ENCODE data around the gene ZNF474. TPM values are rescaled to one million over a fixed set of nuclear protein-coding genes. Genes with fewer than 3 reads are reported as not detected.
A peak's percentile ranks its signal among the peaks of the same experiment; 100 is the strongest.

The ZNF474 gene
- total RNA-seq, 1 donor: 0.09 TPM

GRCh38 chr5:122195802-122196394, 66.6 kb downstream of the ZNF474 start:
- TF ChIP-seq, protein P1, sequence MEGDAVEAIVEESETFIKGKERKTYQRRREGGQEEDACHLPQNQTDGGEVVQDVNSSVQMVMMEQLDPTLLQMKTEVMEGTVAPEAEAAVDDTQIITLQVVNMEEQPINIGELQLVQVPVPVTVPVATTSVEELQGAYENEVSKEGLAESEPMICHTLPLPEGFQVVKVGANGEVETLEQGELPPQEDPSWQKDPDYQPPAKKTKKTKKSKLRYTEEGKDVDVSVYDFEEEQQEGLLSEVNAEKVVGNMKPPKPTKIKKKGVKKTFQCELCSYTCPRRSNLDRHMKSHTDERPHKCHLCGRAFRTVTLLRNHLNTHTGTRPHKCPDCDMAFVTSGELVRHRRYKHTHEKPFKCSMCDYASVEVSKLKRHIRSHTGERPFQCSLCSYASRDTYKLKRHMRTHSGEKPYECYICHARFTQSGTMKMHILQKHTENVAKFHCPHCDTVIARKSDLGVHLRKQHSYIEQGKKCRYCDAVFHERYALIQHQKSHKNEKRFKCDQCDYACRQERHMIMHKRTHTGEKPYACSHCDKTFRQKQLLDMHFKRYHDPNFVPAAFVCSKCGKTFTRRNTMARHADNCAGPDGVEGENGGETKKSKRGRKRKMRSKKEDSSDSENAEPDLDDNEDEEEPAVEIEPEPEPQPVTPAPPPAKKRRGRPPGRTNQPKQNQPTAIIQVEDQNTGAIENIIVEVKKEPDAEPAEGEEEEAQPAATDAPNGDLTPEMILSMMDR (IDR thresholded peaks at IDR 0.05; ENCODE audit: insufficient read depth, low read length): peak; percentile 81
- no peak overlapping the region for H3K4me3 ChIP-seq (ENCODE audit: low read depth, low read length)
- DNase-seq (ENCODE audit: low read depth): peak; percentile 74

GRCh38 chr5:122199146-122199545, 69.8 kb downstream of the ZNF474 start:
- H3K4me3 ChIP-seq (ENCODE audit: low read depth, low read length): no peak overlapping the region
- TF ChIP-seq, protein P1 (IDR thresholded peaks at IDR 0.05; ENCODE audit: insufficient read depth, low read length): no peak
- DNase-seq (ENCODE audit: low read depth): no peak

DNA sequence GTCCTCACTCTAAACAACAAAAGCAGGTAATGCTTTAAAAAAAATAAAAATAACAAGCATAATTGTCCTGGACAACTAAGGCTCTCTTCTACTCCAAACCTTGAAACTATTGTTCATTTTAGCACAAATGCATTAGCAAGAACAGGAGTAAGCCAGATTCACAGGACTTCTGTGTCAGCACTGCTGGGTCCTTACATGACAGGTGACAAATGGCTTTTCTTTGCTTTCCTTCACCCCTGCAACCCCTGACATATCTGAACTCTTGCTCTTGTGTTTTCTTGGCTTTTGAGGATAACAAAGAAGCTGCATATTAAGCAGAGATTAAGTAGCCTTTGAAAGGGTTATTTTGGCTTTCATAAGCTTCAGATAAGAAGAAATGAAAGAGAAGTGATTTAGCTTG, 71.1 kb downstream of the ZNF474 start:
- DNase-seq (ENCODE audit: low read depth): no peak
- TF ChIP-seq, protein P1 (IDR thresholded peaks at IDR 0.05; ENCODE audit: insufficient read depth, low read length): no peak
- H3K4me3 ChIP-seq (ENCODE audit: low read depth, low read length): no peak overlapping the region

- no peak overlapping the region for H3K4me3 ChIP-seq (ENCODE audit: low read depth, low read length)
- TF ChIP-seq, protein P1 (IDR thresholded peaks at IDR 0.05; ENCODE audit: insufficient read depth, low read length): no peak
- no peak for DNase-seq (ENCODE audit: low read depth)
These were observed 71.5 kb downstream of the ZNF474 start for GRCh38 chr5:122200865-122201264.

GRCh38 chr5:122201365-122201764, 72.0 kb downstream of the ZNF474 start:
- DNase-seq (ENCODE audit: low read depth): no peak
- H3K4me3 ChIP-seq (ENCODE audit: low read depth, low read length): no peak overlapping the region
- TF ChIP-seq, protein P1 (IDR thresholded peaks at IDR 0.05; ENCODE audit: insufficient read depth, low read length): no peak

GRCh38 chr5:122202952-122203351, 73.6 kb downstream of the ZNF474 start:
- TF ChIP-seq, protein P1 (IDR thresholded peaks at IDR 0.05; ENCODE audit: insufficient read depth, low read length): no peak
- H3K4me3 ChIP-seq (ENCODE audit: low read depth, low read length): no peak overlapping the region
- no peak for DNase-seq (ENCODE audit: low read depth)

Other genes with a start within 250 kb of the ZNF474 start
- 14.8 and 22.0 TPM in 2 replicates for gene SRFBP1, start 167.6 kb upstream of the ZNF474 start, total RNA-seq (ENCODE audit: low replicate concordance)
- 65.0 and 193 TPM in 2 replicates for gene LOX, start 51.3 kb upstream of the ZNF474 start, total RNA-seq (ENCODE audit: low replicate concordance)
- gene SNCAIP, start 182.7 kb downstream of the ZNF474 start, total RNA-seq (ENCODE audit: low replicate concordance): 0.18 and 0.57 TPM in 2 replicates